ENCODE data around the gene BHLHA9. TPM values are rescaled to one million over a fixed set of nuclear protein-coding genes. Genes with fewer than 3 reads are reported as not detected.

BHLHA9 gene
- total and polyA plus RNA-seq, 2 of the 8 experiments (the other 6 are each of a cell fraction or from before 2014, with no cell fraction given), result 0.29 to 0.34 TPM

- DNase-seq (ENCODE audit: low read depth in 1 of 2, low spot score in 2 of 2) (no peak), FAIRE-seq (no peak)
- Histone ChIP-seq H3K4me1 (replicated peaks in 1 of 4; ENCODE audit: control insufficient read depth in 3 of 4, insufficient read depth in 4 of 4, low read length in 3 of 4) (peaks cover 0 to 12% (median 5%) of the 10 kb centered on the region in 4 experiments; a peak in 4 of 7 replicates), H4K20me1 (replicated peaks in 1 of 2; ENCODE audit: control insufficient read depth in 1 of 2, insufficient read depth in 2 of 2, low read length in 2 of 2) (no peaks in the 10 kb centered on the region), H3K4ac (replicated peaks; ENCODE audit: insufficient read length, low read depth, low read length) (no peak overlapping the region), H2AFZ (ENCODE audit: low read length) (no peak overlapping the region), H3K9ac (replicated peaks in 1 of 4; ENCODE audit: extremely low read depth in 1 of 4, low read depth in 3 of 4, low read length in 3 of 4) (no peak overlapping the region), H3K23ac (ENCODE audit: insufficient read length) (no peak overlapping the region), H3K4me2 (ENCODE audit: insufficient read depth in 1 of 2, low read depth in 2 of 2, low read length in 2 of 2) (no peak overlapping the region), H2BK20ac (ENCODE audit: low read length) (no peak overlapping the region), H3K14ac (ENCODE audit: insufficient read length) (no peak overlapping the region), H2BK120ac (replicated peaks; ENCODE audit: low read depth, low read length) (no peak overlapping the region), H3K18ac (ENCODE audit: extremely low read depth, low read length) (no peak overlapping the region), H3K27me3 (replicated peaks in 1 of 4; ENCODE audit: control insufficient read depth in 3 of 4, extremely low read depth in 1 of 4, insufficient read depth in 3 of 4, low read length in 3 of 4) (no peaks in the 10 kb centered on the region; a peak in 1 of 7 replicates), H3K79me1 (ENCODE audit: low read depth, low read length) (no peaks in the 10 kb centered on the region), H2AK5ac (ENCODE audit: low read depth, low read length) (no peak overlapping the region), H3K79me2 (ENCODE audit: control insufficient read depth in 1 of 2, insufficient read depth in 2 of 2, low read length in 2 of 2) (no peaks in the 10 kb centered on the region), H3K4me3 (ENCODE audit: extremely low read depth in 1 of 4, insufficient read depth in 2 of 4, low read depth in 3 of 4, low read length in 4 of 4) (no peak overlapping the region), H4K5ac (ENCODE audit: insufficient read length, low read depth, low read length) (no peak overlapping the region), H2BK5ac (ENCODE audit: low read depth, low read length) (no peak overlapping the region), H3K36me3 (ENCODE audit: control insufficient read depth in 2 of 4, insufficient read depth in 4 of 4, low read length in 3 of 4) (no peaks in the 10 kb centered on the region), H3K9me3 (ENCODE audit: insufficient read depth in 2 of 2, low read depth in 1 of 2, low read length in 1 of 2) (no peaks in the 10 kb centered on the region), H3K56ac (replicated peaks; ENCODE audit: insufficient read length, low read depth, low read length) (no peak overlapping the region), H3K23me2 (ENCODE audit: low read depth, low read length) (no peaks in the 10 kb centered on the region), H4K91ac (replicated peaks; ENCODE audit: insufficient read length, low read length) (no peak overlapping the region), H4K8ac (ENCODE audit: extremely low read depth, insufficient read depth, low read length) (no peak overlapping the region), H2BK12ac (ENCODE audit: low read depth, low read length) (no peak overlapping the region), H2BK15ac (ENCODE audit: low read length) (no peak overlapping the region; the same call in 1 of the 2 replicates), H3K27ac (ENCODE audit: low read depth, low read length) (no peak overlapping the region)
- CTCF ChIA-PET (ENCODE audit: partially characterized antibody), result interaction anchor here (0.7 to 1.3 kb wide), 3 partner anchors 29 to 32 kb away, joined by 3 read pairs; no protein-coding TSS in a partner anchor
- 80% methylated on average over 17 of the region's 17 CpGs; no CpG with 5 or more reads in 1 of the 2 experiments for WGBS, 2 experiments (ENCODE audit: extremely low coverage in 1 of 2, insufficient coverage in 1 of 2, insufficient read length in 1 of 2, insufficient replicate concordance in 2 of 2, low coverage in 1 of 2, low lambda C conversion rate in 2 of 2, missing lambda C conversion rate in 1 of 2)
- TF ChIP-seq RFX5 (IDR thresholded peaks at IDR 0.05; ENCODE audit: borderline replicate concordance, low read depth, low read length) (no peak), EGR1 (IDR thresholded peaks at IDR 0.05; ENCODE audit: borderline replicate concordance, low read depth, low read length) (no peak), SP4 (IDR thresholded peaks at IDR 0.05; ENCODE audit: low read length) (no peak), CTCF (IDR thresholded peaks at IDR 0.05; ENCODE audit: control extremely low read depth in 1 of 3, insufficient read depth in 1 of 3, low read depth in 1 of 3, low read length in 3 of 3) (no peak), SIX5 (IDR thresholded peaks at IDR 0.05; ENCODE audit: low read depth, low read length) (no peak), RBBP5 (IDR thresholded peaks at IDR 0.05; ENCODE audit: borderline replicate concordance, low read depth, low read length) (no peak), TBP (IDR thresholded peaks at IDR 0.05; ENCODE audit: low read depth, low read length) (no peak), CHD1 (IDR thresholded peaks at IDR 0.05; ENCODE audit: low read depth, low read length) (no peak), CTBP2 (IDR thresholded peaks at IDR 0.05; ENCODE audit: borderline replicate concordance, insufficient read depth, insufficient read length, low read length) (no peak), BRCA1 (IDR thresholded peaks at IDR 0.05; ENCODE audit: low read depth, low read length) (no peak), YY1 (IDR thresholded peaks at IDR 0.05; ENCODE audit: low read depth, low read length) (no peak), GABPA (IDR thresholded peaks at IDR 0.05; ENCODE audit: borderline replicate concordance, insufficient read depth, low read length) (no peak)
- POLR2A ChIA-PET (ENCODE audit: partially characterized antibody), result no interaction called here
These were observed 30.2 kb downstream of the BHLHA9 start for GRCh38 chr17:1300371-1300905.
